Endodermal cell (in vitro differentiated cells): ENCODE data around the gene PDE12. TPM values are rescaled to one million over a fixed set of nuclear protein-coding genes. Genes with fewer than 3 reads are reported as not detected.

ENCODE experiments used
- DNase-seq: peaks from one replicate; pipeline ENCODE4 v3.0.0-alpha.2; 2017
- H3K27ac ChIP-seq: 2 replicates; pipeline ENCODE4 v1.5.1; 2013; ENCODE audit warnings: mild to moderate bottlenecking, low read depth, low read length, moderate library complexity
- H3K27me3 ChIP-seq: 2 replicates; pipeline ENCODE4 v1.6.1; 2013; ENCODE audit warnings: mild to moderate bottlenecking, low read length, moderate library complexity; ENCODE audit not compliant: insufficient read depth, control insufficient read depth, poor library complexity, severe bottlenecking
- H3K36me3 ChIP-seq: 2 replicates; pipeline ENCODE4 v1.7.0; 2013; ENCODE audit warnings: mild to moderate bottlenecking, low read length, moderate library complexity; ENCODE audit not compliant: control insufficient read depth, insufficient read depth
- H3K4me1 ChIP-seq: one replicate; pipeline ENCODE4 v1.7.0; 2013; ENCODE audit warnings: low read length; ENCODE audit not compliant: control insufficient read depth, insufficient read depth
- H3K4me3 ChIP-seq: 2 replicates; pipeline ENCODE4 v1.5.1; 2013; ENCODE audit warnings: mild to moderate bottlenecking, low read length, moderate library complexity
- H3K9ac ChIP-seq: 2 replicates; pipeline ENCODE4 v1.6.1; 2013; ENCODE audit warnings: mild to moderate bottlenecking, low read length, moderate library complexity; ENCODE audit not compliant: poor library complexity, severe bottlenecking; ENCODE audit errors: extremely low read depth
- H3K9me3 ChIP-seq: 2 replicates; pipeline ENCODE4 v1.6.1; 2013; ENCODE audit warnings: mild to moderate bottlenecking, low read length, moderate library complexity; ENCODE audit not compliant: control insufficient read depth
- H3K27ac Mint-ChIP-seq: 2 replicates; pipeline ENCODE4 v1.8.0; 2020; ENCODE audit warnings: mixed read lengths
- H3K27me3 Mint-ChIP-seq: 2 replicates; pipeline ENCODE4 v1.8.0; 2021; ENCODE audit warnings: mild to moderate bottlenecking, mixed read lengths; ENCODE audit not compliant: insufficient read depth
- H3K36me3 Mint-ChIP-seq: 2 replicates; pipeline ENCODE4 v1.8.0; 2020; ENCODE audit warnings: low read depth, mixed read lengths
- H3K4me1 Mint-ChIP-seq: 2 replicates; pipeline ENCODE4 v1.8.0; 2020; ENCODE audit warnings: mixed read lengths
- H3K4me3 Mint-ChIP-seq: 2 replicates; pipeline ENCODE4 v1.8.0; 2020; ENCODE audit warnings: mild to moderate bottlenecking, moderate library complexity, mixed read lengths
- H3K9me3 Mint-ChIP-seq: 2 replicates; pipeline ENCODE4 v1.8.0; 2020; ENCODE audit warnings: mild to moderate bottlenecking, mixed read lengths
- CTCF ChIP-seq: fragments of 200-600 bp; sonication (generic); conservative IDR thresholded peaks from 2 replicates; pipeline ENCODE4 v1.5.0; 2021; ENCODE audit warnings: antibody characterized with exemption, mild to moderate bottlenecking
- WGBS, 2 experiments: methylation state at CpG; one replicate each; pipeline versions ENCODE4 v1.1.5 to v1.1.7; 2013; ENCODE audit warnings: missing lambda C conversion rate in 2 of 2, mixed read lengths in 1 of 2; ENCODE audit not compliant: insufficient coverage in 1 of 2, insufficient read length in 1 of 2; 5-methylcytosine and 5-hydroxymethylcytosine counted together
- long read RNA-seq, 4 experiments: library from polyadenylated mRNA in 2 of 4; library from RNA in 1 of 4; library from capped mRNA in 1 of 4; stranded (forward) in 3 of 4; unstranded in 1 of 4; transcript quantifications; one replicate each; pipeline ENCODE4 v2.0.0, GENCODE V29; 2020 to 2021; ENCODE audit warnings: inconsistent platforms in 1 of 4
- polyA plus RNA-seq, 2 experiments: library from polyadenylated mRNA; stranded (reverse); fragments of 50-300 nt; gene quantifications; one replicate each; pipeline ENCODE4 v1.2.3, GENCODE V29; 2013
- total RNA-seq, 2 donors: library from RNA; stranded (reverse); fragmentation: NEBNext Ultra II Directional in 1 of 2; extraction: Animal tissue kit (Norgen Biotek cat#: 25700) in 1 of 2; gene quantifications; 2 replicates in 1 of 2; 3 replicates in 1 of 2; pipeline ENCODE4 v1.2.1, GENCODE V29; 2021

The PDE12 gene
- total RNA-seq = 10 to 100 TPM; 10.5 to 12.5 TPM
- polyA plus RNA-seq (2013, experiment 1 of 2) = 11.1 TPM
- 11.3 TPM for polyA plus RNA-seq (2013, experiment 2 of 2)
- long read RNA-seq, experiment 1, full-length matches to known transcripts = 1 of 2 reads
- long read RNA-seq, experiment 1, partial matches to known transcripts = 0 of 2 reads
- long read RNA-seq, experiment 1, other reads (novel, unspliced or antisense) = 1 of 2 reads
- long read RNA-seq, experiment 2, full-length matches to known transcripts = 28 of 31 reads
- long read RNA-seq, experiment 2, partial matches to known transcripts = 0 of 31 reads
- long read RNA-seq, experiment 2, other reads (novel, unspliced or antisense) = 3 of 31 reads
- long read RNA-seq, experiment 3, full-length matches to known transcripts = 91 of 94 reads
- long read RNA-seq, experiment 3, partial matches to known transcripts = 0 of 94 reads
- long read RNA-seq, experiment 3, other reads (novel, unspliced or antisense) = 3 of 94 reads
- long read RNA-seq, experiment 4, full-length matches to known transcripts = 2 of 3 reads
- long read RNA-seq, experiment 4, partial matches to known transcripts = 0 of 3 reads
- long read RNA-seq, experiment 4, other reads (novel, unspliced or antisense) = 1 of 3 reads

GRCh38 chr3:57555738-57556458 lies at the start of gene PDE12:
Gene PDE12 (plus strand): TSS chr3:57556274. CDS start chr3:57556380, 106 bp downstream.
- H3K4me1 Mint-ChIP-seq = peaks cover 13% of the 10 kb centered on the region
- H3K4me3 ChIP-seq = peak within 1 kb of the TSS; percentile 85
- TF ChIP-seq CTCF = peak; percentile 29
- WGBS, 2 experiments = 23 to 28% methylated on average over 39 to 54 of the region's 54 CpGs
- peaks cover 1% of the 10 kb centered on the region for H3K9me3 Mint-ChIP-seq
- peak within 1 kb of the TSS; percentile 98 for H3K27ac Mint-ChIP-seq
- no peaks in the 10 kb centered on the region for H3K27me3 Mint-ChIP-seq
- H3K27ac ChIP-seq = peak within 1 kb of the TSS; percentile 48
- DNase-seq = peak; percentile 93
- no peaks in the 10 kb centered on the region for H3K4me1 ChIP-seq
- H3K9ac ChIP-seq = peak within 1 kb of the TSS; percentile 60
- peaks cover 5% of the 10 kb centered on the region for H3K9me3 ChIP-seq
- peaks cover 10% of the 10 kb centered on the region for H3K27me3 ChIP-seq
- peaks cover 12% of the 10 kb centered on the region for H3K36me3 ChIP-seq
- H3K36me3 Mint-ChIP-seq = peaks cover 12% of the 10 kb centered on the region
- peak within 1 kb of the TSS; percentile 75 for H3K4me3 Mint-ChIP-seq

- Mint-ChIP-seq H3K9me3 (no peaks in the 10 kb centered on the region), H3K27me3 (no peaks in the 10 kb centered on the region), H3K36me3 (no peaks in the 10 kb centered on the region), H3K4me1 (no peaks in the 10 kb centered on the region), H3K4me3 (no peak overlapping the region), H3K27ac (no peak overlapping the region)
- Histone ChIP-seq H3K9me3 (no peaks in the 10 kb centered on the region), H3K27ac (no peak overlapping the region), H3K36me3 (no peaks in the 10 kb centered on the region), H3K4me3 (no peak overlapping the region), H3K9ac (no peak overlapping the region), H3K4me1 (no peaks in the 10 kb centered on the region), H3K27me3 (no peaks in the 10 kb centered on the region)
- TF ChIP-seq CTCF = no peak
- no peak for DNase-seq
- 72 to 85% methylated on average over 2 of the region's 2 CpGs for WGBS, 2 experiments
These were observed 43.9 kb upstream of the PDE12 start for GRCh38 chr3:57512166-57512565.

- Histone ChIP-seq H3K4me1 (no peaks in the 10 kb centered on the region), H3K27ac (no peak overlapping the region), H3K9ac (no peak overlapping the region), H3K9me3 (no peaks in the 10 kb centered on the region), H3K4me3 (no peak overlapping the region), H3K36me3 (no peaks in the 10 kb centered on the region), H3K27me3 (no peaks in the 10 kb centered on the region)
- peaks cover 8% of the 10 kb centered on the region for H3K27me3 Mint-ChIP-seq
- H3K4me1 Mint-ChIP-seq = no peaks in the 10 kb centered on the region
- H3K36me3 Mint-ChIP-seq = no peaks in the 10 kb centered on the region
- DNase-seq = no peak
- 84 to 86% methylated on average over 2 to 3 of the region's 3 CpGs for WGBS, 2 experiments
- no peak overlapping the region for H3K27ac Mint-ChIP-seq
- TF ChIP-seq CTCF = no peak
- no peaks in the 10 kb centered on the region for H3K9me3 Mint-ChIP-seq
- H3K4me3 Mint-ChIP-seq = no peak overlapping the region
These were observed 37.7 kb upstream of the PDE12 start for GRCh38 chr3:57518276-57518915.
